ENCODE measurements around the gene PDZRN4.

Gene PDZRN4

GRCh38 chr12:41362510-41362909, 174.4 kb downstream of the PDZRN4 start:
- no peak for TF ChIP-seq CTCF (IDR thresholded peaks at IDR 0.05; ENCODE audit: low read depth, low read length, missing control alignments)
- in situ Hi-C loops (cut with HindIII; ENCODE audit: low sequenced_read_pairs) = no loop called here
- H3K4me3 ChIP-seq (ENCODE audit: low read depth, low read length) = no peak overlapping the region
- DNase-seq (ENCODE audit: low read depth) = no peak

GRCh38 chr12:41362931-41363330, 174.8 kb downstream of the PDZRN4 start:
- in situ Hi-C loops (cut with HindIII; ENCODE audit: low sequenced_read_pairs) = no loop called here
- TF ChIP-seq CTCF (IDR thresholded peaks at IDR 0.05; ENCODE audit: low read depth, low read length, missing control alignments) = no peak
- H3K4me3 ChIP-seq (ENCODE audit: low read depth, low read length) = no peak overlapping the region
- no peak for DNase-seq (ENCODE audit: low read depth)

GRCh38 chr12:41364211-41364610, 176.1 kb downstream of the PDZRN4 start:
- no peak for DNase-seq (ENCODE audit: low read depth)
- in situ Hi-C loops (cut with HindIII; ENCODE audit: low sequenced_read_pairs) = no loop called here
- no peak overlapping the region for H3K4me3 ChIP-seq (ENCODE audit: low read depth, low read length)
- TF ChIP-seq CTCF (IDR thresholded peaks at IDR 0.05; ENCODE audit: low read depth, low read length, missing control alignments) = no peak

DNA sequence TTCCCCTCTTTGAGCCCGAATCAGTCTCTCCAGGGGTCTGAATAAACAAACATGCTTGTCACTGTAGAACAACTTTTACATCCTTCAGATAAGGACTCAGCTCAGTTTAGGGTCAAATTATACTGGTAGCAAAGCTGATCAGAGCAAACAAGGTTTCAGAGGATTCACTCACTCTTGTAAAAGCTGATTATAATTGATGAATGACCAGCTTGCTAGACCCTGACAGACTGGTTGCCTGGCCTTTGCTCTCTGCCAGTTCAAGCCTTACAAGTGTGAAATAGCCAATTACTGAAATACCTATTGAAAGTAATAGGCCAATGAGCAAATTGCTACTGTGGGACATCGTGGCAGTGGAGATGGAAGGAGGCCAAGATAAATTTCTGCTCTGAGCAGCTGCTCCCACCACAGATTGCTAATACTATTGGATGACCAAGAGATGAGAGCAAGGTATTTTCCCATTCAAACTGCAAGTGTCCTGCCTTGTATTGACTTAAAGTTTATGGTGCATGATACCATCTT, 177.6 kb downstream of the PDZRN4 start:
- in situ Hi-C loops (cut with HindIII; ENCODE audit: low sequenced_read_pairs) = no loop called here
- H3K4me3 ChIP-seq (ENCODE audit: low read depth, low read length) = no peak overlapping the region
- no peak for TF ChIP-seq CTCF (IDR thresholded peaks at IDR 0.05; ENCODE audit: low read depth, low read length, missing control alignments)
- no peak for DNase-seq (ENCODE audit: low read depth)

- TF ChIP-seq CTCF (IDR thresholded peaks at IDR 0.05; ENCODE audit: low read depth, low read length, missing control alignments) = peak; percentile 14
- DNase-seq (ENCODE audit: low read depth) = no peak
- in situ Hi-C loops (cut with HindIII; ENCODE audit: low sequenced_read_pairs) = no loop called here
- H3K4me3 ChIP-seq (ENCODE audit: low read depth, low read length) = no peak overlapping the region
These were observed 179.7 kb downstream of the PDZRN4 start for GRCh38 chr12:41367726-41368405.

GRCh38 chr12:41380878-41381277, 192.8 kb downstream of the PDZRN4 start:
- H3K4me3 ChIP-seq (ENCODE audit: low read depth, low read length) = no peak overlapping the region
- no peak for DNase-seq (ENCODE audit: low read depth)
- TF ChIP-seq CTCF (IDR thresholded peaks at IDR 0.05; ENCODE audit: low read depth, low read length, missing control alignments) = no peak
- in situ Hi-C loops (cut with HindIII; ENCODE audit: low sequenced_read_pairs) = no loop called here

Data from astrocyte of the cerebellum (primary cell).